ENCODE measurements around the gene RNU1-2. TPM values are rescaled to one million over a fixed set of nuclear protein-coding genes. Genes with fewer than 3 reads are reported as not detected.
"Not testable (repeated sequence)": the region's sequence is repeated elsewhere in the genome, so short reads cannot be mapped to it uniquely, and the experiment has no call there.

RNU1-2 gene
- total and polyA plus RNA-seq, 9 donors = 2,384 TPM; not detected in 8

- Histone ChIP-seq H3K9me3 (replicated peaks; ENCODE audit: control insufficient read depth, low read depth, low read length) (no peaks in the 10 kb centered on the region), H3K27me3 (ENCODE audit: control insufficient read depth, insufficient read depth, low read length) (no peaks in the 10 kb centered on the region), H3K27ac (ENCODE audit: low read length) (no peak overlapping the region), H3K36me3 (ENCODE audit: control insufficient read depth, insufficient read depth, low read length) (peaks cover 11% of the 10 kb centered on the region), H3K4me3 (ENCODE audit: low read length) (no peak overlapping the region), H3K4me1 (ENCODE audit: control insufficient read depth, insufficient read depth, low read length) (peaks cover 31% of the 10 kb centered on the region)
- DNase-seq = no peak
- WGBS (ENCODE audit: insufficient coverage) = 50% methylated on average over 3 of the region's 3 CpGs
These were observed 22.6 kb downstream of the RNU1-2 start for GRCh38 chr1:16918371-16918770.

- 83% methylated on average over 15 of the region's 15 CpGs for WGBS (ENCODE audit: insufficient coverage)
- H3K4me3 ChIP-seq (ENCODE audit: low read length); H3K27ac ChIP-seq (ENCODE audit: low read length); DNase-seq; H3K27me3 ChIP-seq (ENCODE audit: control insufficient read depth, insufficient read depth, low read length); H3K9me3 ChIP-seq (replicated peaks; ENCODE audit: control insufficient read depth, low read depth, low read length): not testable (repeated sequence)
- Histone ChIP-seq H3K36me3 (ENCODE audit: control insufficient read depth, insufficient read depth, low read length) (peaks cover 13% of the 10 kb centered on the region), H3K4me1 (ENCODE audit: control insufficient read depth, insufficient read depth, low read length) (peaks cover 30% of the 10 kb centered on the region)
These were observed 23.3 kb downstream of the RNU1-2 start for GRCh38 chr1:16918936-16919665.

- H3K4me1 ChIP-seq (ENCODE audit: control insufficient read depth, insufficient read depth, low read length) = peaks cover 32% of the 10 kb centered on the region
- no peak overlapping the region for H3K4me3 ChIP-seq (ENCODE audit: low read length)
- H3K27me3 ChIP-seq (ENCODE audit: control insufficient read depth, insufficient read depth, low read length) = no peaks in the 10 kb centered on the region
- H3K36me3 ChIP-seq (ENCODE audit: control insufficient read depth, insufficient read depth, low read length) = peaks cover 17% of the 10 kb centered on the region
- 84% methylated on average over 6 of the region's 10 CpGs for WGBS (ENCODE audit: insufficient coverage)
- no peaks in the 10 kb centered on the region for H3K9me3 ChIP-seq (replicated peaks; ENCODE audit: control insufficient read depth, low read depth, low read length)
- no peak overlapping the region for H3K27ac ChIP-seq (ENCODE audit: low read length)
- DNase-seq = no peak
These were observed 25.2 kb downstream of the RNU1-2 start for GRCh38 chr1:16920951-16921350.

DNA sequence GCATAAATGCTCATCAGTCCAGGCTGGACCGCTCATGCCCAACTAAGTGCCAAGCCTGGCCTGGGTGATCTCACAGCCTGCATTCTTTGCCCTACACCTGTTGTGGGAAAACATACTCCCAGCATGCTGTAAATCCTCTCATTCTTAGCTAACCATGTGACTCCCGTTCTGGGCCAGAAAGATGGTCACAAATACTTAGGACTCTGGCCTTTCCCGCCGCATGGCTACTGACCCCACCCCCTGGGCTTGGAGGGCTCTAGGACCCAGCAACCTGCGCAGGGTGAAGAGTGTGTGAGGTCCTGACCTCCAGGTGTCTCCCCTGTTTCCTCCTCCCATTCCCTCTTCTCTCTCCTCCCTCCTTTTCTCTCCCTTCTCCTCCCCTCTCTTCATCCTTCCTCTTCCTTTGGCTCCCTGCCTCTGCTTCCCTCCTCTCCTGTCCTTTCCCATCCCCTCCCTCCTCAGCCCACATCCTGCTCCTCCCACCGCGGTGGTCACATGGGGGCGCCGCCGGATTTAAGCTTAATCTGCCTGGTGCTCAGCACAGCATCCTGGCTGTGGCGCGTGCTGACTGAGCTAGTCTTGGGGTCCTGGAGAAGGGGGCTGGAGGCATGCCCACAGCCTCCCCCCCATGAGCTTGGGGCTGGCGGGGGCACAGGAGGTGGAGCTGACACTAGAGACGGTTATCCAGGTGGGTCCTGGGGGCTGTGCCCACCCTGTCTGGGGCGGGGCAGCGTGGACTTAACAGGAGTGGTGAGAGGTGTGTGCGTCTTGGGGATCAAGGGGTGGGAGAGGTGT lies 25.8 kb downstream of the RNU1-2 start, which contains the start of gene CROCC:
CROCC (plus strand) TSS at position 541 of the 795 bp plus-strand sequence; CDS start at position 629, 88 bp downstream.
- peak; percentile 77 for DNase-seq
- Histone ChIP-seq H3K9me3 (replicated peaks; ENCODE audit: control insufficient read depth, low read depth, low read length) (no peaks in the 10 kb centered on the region), H3K4me1 (ENCODE audit: control insufficient read depth, insufficient read depth, low read length) (peaks cover 36% of the 10 kb centered on the region), H3K4me3 (ENCODE audit: low read length) (peak within 1 kb of the TSS; percentile 20), H3K27me3 (ENCODE audit: control insufficient read depth, insufficient read depth, low read length) (no peaks in the 10 kb centered on the region), H3K27ac (ENCODE audit: low read length) (no peak within 1 kb of the TSS), H3K36me3 (ENCODE audit: control insufficient read depth, insufficient read depth, low read length) (peaks cover 18% of the 10 kb centered on the region)
- WGBS (ENCODE audit: insufficient coverage) = 13% methylated on average over 15 of the region's 17 CpGs

DNA sequence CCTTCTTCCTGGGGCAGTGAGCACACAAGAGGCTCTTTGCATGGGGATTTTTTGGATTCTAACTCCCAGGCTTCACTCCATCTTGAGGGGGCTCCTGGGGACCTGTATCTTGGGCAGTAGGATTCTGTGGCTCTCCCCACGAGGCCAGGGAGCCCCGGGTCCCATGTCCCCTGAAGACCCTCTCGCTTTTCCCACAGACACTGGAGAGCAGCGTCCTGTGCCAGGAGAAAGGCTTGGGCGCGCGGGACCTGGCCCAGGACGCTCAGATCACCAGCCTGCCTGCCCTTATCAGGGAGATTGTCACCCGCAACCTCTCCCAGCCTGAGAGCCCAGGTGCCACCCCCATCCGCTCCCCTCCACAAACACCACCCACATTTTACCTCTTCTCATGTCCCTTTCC lies 26.7 kb downstream of the RNU1-2 start:
- H3K27me3 ChIP-seq (ENCODE audit: control insufficient read depth, insufficient read depth, low read length) = no peaks in the 10 kb centered on the region
- H3K9me3 ChIP-seq (replicated peaks; ENCODE audit: control insufficient read depth, low read depth, low read length) = no peaks in the 10 kb centered on the region
- H3K4me3 ChIP-seq (ENCODE audit: low read length) = no peak overlapping the region
- DNase-seq = no peak
- peaks cover 23% of the 10 kb centered on the region for H3K36me3 ChIP-seq (ENCODE audit: control insufficient read depth, insufficient read depth, low read length)
- no peak overlapping the region for H3K27ac ChIP-seq (ENCODE audit: low read length)
- H3K4me1 ChIP-seq (ENCODE audit: control insufficient read depth, insufficient read depth, low read length) = peaks cover 42% of the 10 kb centered on the region
- WGBS (ENCODE audit: insufficient coverage) = 85% methylated on average over 10 of the region's 10 CpGs

DNA sequence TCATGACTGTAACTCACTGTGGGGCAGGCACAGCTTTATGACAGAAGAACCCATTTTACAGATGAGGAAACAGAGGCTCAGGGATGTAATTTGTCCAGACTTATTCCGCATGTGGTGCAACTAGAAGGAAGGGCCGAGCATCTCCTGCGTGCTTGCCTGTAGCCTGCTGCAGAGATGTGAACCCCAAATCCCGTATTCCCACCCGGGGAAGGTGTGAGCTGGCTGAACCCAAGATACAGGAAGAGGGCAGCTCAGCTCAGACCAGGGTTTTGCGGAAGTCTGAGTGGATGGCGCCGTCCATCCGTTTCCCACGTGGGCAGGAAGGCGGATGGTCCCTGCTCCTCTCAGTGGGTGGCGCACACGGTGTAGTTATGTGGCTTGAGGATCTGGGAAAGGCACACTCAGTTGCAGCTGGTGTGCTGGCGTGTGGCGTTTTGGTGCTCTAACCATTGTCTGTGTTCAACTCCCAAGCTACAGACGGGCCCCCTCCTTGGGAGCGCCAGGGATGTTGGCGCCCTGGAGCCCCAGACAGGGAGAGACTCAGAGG lies 27.2 kb downstream of the RNU1-2 start:
- 77% methylated on average over 18 of the region's 18 CpGs for WGBS (ENCODE audit: insufficient coverage)
- no peak for DNase-seq
- Histone ChIP-seq H3K4me3 (ENCODE audit: low read length) (no peak overlapping the region), H3K27me3 (ENCODE audit: control insufficient read depth, insufficient read depth, low read length) (no peaks in the 10 kb centered on the region), H3K9me3 (replicated peaks; ENCODE audit: control insufficient read depth, low read depth, low read length) (no peaks in the 10 kb centered on the region), H3K36me3 (ENCODE audit: control insufficient read depth, insufficient read depth, low read length) (peaks cover 26% of the 10 kb centered on the region), H3K27ac (ENCODE audit: low read length) (no peak overlapping the region), H3K4me1 (ENCODE audit: control insufficient read depth, insufficient read depth, low read length) (peaks cover 42% of the 10 kb centered on the region)

DNA sequence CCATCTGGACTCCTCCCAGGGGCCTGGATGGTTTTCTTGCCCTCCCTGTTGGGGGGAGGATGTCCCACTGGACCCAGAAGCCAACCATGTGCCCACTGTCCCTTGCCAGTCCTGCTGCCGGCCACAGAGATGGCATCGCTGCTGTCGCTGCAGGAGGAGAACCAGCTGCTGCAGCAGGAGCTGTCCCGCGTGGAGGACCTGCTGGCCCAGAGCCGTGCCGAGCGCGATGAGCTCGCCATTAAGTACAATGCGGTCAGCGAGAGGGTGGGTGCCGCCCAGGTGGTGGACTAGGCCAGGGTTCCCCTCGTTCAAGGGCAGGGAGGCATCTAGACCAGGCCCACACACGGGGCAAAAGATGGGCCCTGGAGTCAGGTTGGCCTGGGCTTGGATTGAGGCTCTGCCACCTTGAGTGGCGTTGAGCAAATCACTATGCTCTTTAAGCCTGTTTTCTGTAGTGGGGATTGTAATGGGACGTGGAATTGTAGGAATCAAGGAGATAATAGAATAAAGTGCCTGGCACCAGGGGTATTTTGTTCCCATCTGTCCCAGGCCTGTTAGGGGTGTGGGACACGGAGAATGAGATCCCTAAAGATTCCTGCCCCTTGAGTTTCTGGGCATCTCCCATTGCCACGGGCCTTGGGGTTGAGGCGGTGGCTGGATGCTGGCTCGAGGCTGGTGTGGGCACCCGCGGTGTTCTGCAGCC lies 28.6 kb downstream of the RNU1-2 start:
- Histone ChIP-seq H3K4me1 (ENCODE audit: control insufficient read depth, insufficient read depth, low read length) (peaks cover 42% of the 10 kb centered on the region), H3K27me3 (ENCODE audit: control insufficient read depth, insufficient read depth, low read length) (no peaks in the 10 kb centered on the region), H3K36me3 (ENCODE audit: control insufficient read depth, insufficient read depth, low read length) (peaks cover 20% of the 10 kb centered on the region), H3K4me3 (ENCODE audit: low read length) (no peak overlapping the region), H3K27ac (ENCODE audit: low read length) (no peak overlapping the region), H3K9me3 (replicated peaks; ENCODE audit: control insufficient read depth, low read depth, low read length) (no peaks in the 10 kb centered on the region)
- no peak for DNase-seq
- 81% methylated on average over 23 of the region's 23 CpGs for WGBS (ENCODE audit: insufficient coverage)

DNA sequence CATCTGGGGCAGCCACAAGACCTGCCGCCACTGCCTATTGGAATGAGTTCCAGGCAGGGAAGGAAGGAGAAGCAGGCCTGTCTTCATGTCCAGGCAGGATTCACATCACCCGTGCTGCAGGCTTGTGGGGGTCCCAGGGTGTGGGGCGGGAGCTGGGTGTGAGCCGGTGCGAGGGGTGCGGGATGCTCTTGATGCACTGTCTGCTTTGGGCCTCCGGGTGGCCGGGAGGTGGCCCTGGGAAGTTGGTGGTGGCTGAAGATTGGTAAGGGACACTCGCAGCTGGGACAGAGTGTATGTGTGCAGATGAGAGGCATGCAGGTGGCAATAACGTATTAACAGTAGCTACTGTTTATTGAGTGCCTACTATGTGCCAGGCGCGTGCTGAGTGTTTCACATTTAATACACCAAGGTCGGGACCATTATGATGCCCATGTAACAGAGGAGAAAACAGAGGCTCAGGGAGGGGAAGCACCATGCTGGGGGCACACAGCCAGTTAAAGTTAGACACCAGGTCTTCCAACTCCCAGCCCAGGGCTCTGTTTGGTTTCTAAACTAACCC lies 29.2 kb downstream of the RNU1-2 start:
- no peak for DNase-seq
- WGBS (ENCODE audit: insufficient coverage) = 82% methylated on average over 13 of the region's 13 CpGs
- H3K27ac ChIP-seq (ENCODE audit: low read length) = no peak overlapping the region
- peaks cover 22% of the 10 kb centered on the region for H3K36me3 ChIP-seq (ENCODE audit: control insufficient read depth, insufficient read depth, low read length)
- peaks cover 42% of the 10 kb centered on the region for H3K4me1 ChIP-seq (ENCODE audit: control insufficient read depth, insufficient read depth, low read length)
- no peaks in the 10 kb centered on the region for H3K9me3 ChIP-seq (replicated peaks; ENCODE audit: control insufficient read depth, low read depth, low read length)
- H3K27me3 ChIP-seq (ENCODE audit: control insufficient read depth, insufficient read depth, low read length) = no peaks in the 10 kb centered on the region
- no peak overlapping the region for H3K4me3 ChIP-seq (ENCODE audit: low read length)

GRCh38 chr1:16925635-16926490 lies 30.1 kb downstream of the RNU1-2 start:
- no peaks in the 10 kb centered on the region for H3K27me3 ChIP-seq (ENCODE audit: control insufficient read depth, insufficient read depth, low read length)
- peaks cover 42% of the 10 kb centered on the region for H3K4me1 ChIP-seq (ENCODE audit: control insufficient read depth, insufficient read depth, low read length)
- no peak overlapping the region for H3K4me3 ChIP-seq (ENCODE audit: low read length)
- peaks cover 31% of the 10 kb centered on the region for H3K36me3 ChIP-seq (ENCODE audit: control insufficient read depth, insufficient read depth, low read length)
- 81% methylated on average over 13 of the region's 13 CpGs for WGBS (ENCODE audit: insufficient coverage)
- no peak for DNase-seq
- H3K9me3 ChIP-seq (replicated peaks; ENCODE audit: control insufficient read depth, low read depth, low read length) = no peaks in the 10 kb centered on the region
- no peak overlapping the region for H3K27ac ChIP-seq (ENCODE audit: low read length)
